HG03159 (cell line): Measurements from ENCODE around the gene TTLL12.

ENCODE experiments used
- ATAC-seq: cut with Tn5 transposase; IDR thresholded peaks from one replicate; pipeline ENCODE4 v1.9.1; 2021; ENCODE audit warnings: mild to moderate bottlenecking, moderate library complexity; ENCODE audit not compliant: unreplicated experiment

Gene TTLL12

GRCh38 chr22:43174941-43175531 lies 11.9 kb downstream of the TTLL12 start:
- ATAC-seq, result no peak

DNA sequence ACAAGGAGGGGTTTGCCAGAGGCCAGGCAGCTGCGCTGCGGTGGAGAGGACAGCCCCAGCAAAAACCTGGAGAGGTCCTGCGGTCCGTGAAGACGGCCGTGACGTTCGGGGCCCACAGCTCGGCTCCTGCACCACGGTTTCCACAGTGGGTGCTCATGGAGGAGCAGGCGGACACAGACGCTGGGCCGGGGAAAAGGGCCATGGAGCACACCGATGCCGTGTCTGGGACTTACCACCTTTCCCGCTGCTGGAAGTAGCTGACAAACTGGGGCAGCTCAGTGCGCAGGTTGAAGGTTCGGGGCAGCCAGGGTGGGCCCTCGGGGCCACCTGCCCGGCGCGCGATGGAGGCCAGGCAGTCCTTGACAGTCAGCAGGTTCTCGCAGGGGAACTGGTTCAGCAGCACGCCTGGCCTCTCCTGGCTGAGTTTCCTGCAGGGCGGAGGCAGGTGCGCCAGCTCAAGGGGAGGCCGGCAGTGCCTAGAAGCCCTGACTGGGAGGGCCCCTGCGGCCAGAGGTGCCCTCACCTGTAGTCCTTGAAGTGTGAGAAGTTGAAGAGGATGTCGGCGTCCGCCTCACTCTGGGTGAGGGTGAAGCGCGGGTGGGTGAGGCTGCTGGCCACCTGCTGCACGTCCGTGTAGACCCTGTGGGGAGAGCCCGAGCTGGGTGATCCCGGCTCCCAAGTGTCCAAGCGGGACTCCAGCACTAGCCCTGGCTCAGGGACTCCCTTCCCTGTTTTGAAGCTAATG lies 12.8 kb downstream of the TTLL12 start:
- no peak for ATAC-seq

DNA sequence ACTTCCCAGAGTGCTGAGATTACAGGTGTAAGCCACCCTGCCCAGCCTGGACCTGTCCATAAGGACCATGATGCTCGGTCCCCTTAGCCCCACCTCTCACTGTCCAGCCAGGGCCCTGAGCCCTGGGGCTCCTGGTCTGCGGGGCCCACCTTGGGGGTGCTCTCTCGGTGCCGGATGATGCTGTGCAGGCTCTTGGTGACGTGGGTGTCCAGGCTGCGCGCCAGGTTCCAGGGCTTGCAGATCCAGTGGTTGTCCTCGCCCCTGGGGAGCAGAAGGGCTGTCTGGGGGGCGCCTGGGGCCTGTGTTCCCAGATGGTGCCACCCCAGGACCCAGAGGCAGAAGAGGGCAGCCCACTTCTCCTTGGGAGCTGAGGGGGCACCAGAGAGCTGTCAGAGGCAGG lies 13.4 kb downstream of the TTLL12 start:
- ATAC-seq, result no peak

GRCh38 chr22:43172191-43172590 lies 14.7 kb downstream of the TTLL12 start:
- no peak for ATAC-seq

GRCh38 chr22:43171607-43172006 lies 15.3 kb downstream of the TTLL12 start:
- ATAC-seq, result no peak

DNA sequence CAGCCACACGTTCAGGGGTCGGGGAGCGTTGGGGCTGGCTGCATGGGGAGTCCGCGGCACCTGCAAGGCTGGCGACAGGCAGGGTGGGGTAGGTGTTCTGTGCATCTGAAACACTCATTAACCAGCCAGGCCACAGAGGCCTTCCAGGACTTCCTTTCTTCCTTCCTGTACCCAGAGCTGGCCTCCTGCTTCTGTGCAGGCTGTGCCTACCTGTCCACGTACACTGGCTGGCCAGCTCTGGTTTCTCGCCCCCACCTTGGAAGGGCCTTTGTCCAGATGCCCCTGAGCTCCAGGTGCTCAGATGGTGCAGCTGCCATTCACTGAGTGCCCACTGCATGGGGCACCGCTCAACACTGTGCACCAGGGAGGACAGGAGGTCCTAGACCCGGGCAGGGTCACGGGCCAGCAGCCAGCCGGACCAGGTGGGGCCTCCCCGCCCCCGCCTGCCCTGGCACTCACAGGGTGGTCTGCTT lies 15.9 kb downstream of the TTLL12 start:
- ATAC-seq, result no peak

DNA sequence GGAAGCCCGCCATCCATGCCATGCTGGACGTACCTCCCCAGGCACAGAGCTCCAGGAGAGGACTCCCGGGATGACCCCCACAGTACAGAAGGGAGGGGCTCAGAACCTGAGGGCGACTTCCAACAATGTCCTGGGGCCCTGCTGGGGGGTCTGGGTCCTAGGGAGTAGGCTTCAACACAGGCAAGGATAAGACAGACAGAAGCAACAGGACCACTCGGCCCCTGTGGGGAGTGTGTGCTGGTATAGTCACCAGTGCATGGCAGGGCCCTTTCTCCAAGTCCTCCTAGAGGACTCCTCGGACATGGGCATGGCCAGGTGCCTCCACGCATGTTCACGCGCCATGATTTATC lies 16.8 kb downstream of the TTLL12 start:
- no peak for ATAC-seq

DNA sequence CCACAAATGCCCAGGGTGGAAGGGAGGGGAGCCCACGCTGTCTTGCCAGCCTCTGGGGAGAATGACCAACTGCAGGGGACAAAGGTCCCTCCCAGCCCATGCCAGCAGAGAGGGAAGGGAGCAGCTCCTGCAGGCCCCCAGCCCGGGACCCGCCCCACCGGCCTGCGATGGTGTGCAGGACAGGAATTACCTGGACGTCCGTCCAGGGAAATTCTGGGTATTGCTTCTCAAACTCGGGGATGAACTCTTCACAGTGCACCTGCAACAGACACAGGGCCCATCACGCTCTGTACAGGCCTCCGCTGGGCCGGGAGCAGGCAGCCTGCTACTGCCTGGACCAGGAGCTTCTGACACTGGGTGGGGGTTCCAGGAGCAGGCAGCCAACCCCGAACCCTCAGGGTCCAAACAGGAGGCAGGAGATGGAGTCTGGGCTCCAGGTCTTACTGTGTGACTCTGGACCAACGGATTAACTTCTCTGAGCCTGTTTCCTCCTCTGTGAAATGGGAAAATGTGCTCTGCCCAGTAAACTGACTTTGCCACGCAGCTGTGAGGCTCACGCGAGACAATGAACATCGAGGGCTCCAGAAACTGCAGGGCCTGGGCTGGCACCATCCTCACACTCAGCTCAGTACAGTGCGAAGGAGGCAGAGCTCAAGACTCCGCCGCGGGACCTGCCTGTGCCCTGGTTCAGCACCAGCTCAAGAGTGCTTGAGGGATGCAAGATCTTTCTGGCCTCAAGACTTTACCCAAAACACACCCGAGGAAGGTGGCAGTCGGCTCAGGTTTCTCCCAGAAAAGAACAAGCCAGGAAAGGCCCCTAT lies 17.4 kb downstream of the TTLL12 start:
- ATAC-seq, result no peak

GRCh38 chr22:43168471-43169309 lies 18.2 kb downstream of the TTLL12 start:
- ATAC-seq, result no peak

GRCh38 chr22:43167001-43167589 lies 19.8 kb downstream of the TTLL12 start:
- no peak for ATAC-seq

DNA sequence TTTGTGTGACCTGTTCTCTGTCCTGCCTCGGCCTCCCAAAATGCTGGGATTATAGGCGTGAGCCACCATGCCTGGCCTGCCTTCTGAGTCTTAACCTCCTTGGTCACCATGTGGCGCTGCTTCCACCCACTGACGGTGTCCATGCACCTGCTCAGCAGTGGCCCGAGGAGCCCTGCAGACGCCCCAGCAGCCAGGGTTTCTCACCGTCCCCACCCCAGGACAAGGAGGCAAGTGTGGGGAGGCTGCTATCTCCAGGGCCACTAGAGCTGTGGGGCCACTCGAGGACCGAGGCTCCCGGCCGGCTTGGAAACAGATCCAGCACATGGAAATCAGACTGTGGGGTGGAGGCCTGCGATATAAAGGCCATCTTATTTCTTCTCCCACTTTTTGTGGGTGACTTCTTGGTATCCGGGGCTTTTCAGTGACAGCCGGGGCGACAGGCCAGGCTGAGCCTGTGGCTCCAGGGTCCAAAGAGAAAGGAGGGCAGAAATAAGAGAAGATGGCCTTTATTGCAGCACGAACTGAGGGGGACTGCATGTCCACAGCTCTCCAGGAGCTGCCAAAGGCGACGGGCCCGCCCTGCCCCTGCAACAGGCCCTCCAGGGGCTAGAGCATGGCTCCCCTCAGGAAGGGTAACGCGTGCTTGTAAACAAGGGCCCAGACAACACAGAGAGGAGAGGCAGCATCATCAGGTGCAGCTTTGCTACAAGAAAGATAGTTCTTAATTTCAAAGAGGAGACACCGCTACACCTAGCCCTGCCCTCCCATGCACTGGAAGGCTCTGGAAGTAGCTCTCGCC lies 20.6 kb downstream of the TTLL12 start:
- ATAC-seq, result no peak

DNA sequence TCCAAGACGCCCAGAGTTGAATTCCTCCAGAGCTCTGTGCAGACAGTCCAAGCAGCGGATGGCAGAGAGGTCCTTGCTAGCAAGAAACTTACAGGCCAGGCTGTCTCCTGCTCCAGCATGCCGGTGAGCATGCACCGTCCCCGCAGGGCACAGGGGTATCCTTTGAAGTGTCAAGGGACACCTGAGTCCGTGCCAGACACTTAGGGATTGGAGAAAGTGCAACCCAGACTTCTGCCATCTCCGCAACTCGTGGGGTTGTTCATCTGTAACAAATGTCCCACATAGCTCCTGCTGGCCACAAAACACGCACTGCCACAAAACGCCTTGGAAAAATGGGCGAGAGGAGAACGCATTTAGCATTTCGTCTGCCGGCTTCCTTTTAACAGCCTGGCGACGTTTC lies 22.3 kb downstream of the TTLL12 start:
- ATAC-seq, result no peak

- no peak for ATAC-seq
Observed at GRCh38 chr22:43163241-43163795, 23.6 kb downstream of the TTLL12 start.

GRCh38 chr22:43162412-43163150 lies 24.4 kb downstream of the TTLL12 start:
- ATAC-seq, result no peak

- ATAC-seq, result no peak
Observed at GRCh38 chr22:43160497-43161126, 26.3 kb downstream of the TTLL12 start.

DNA sequence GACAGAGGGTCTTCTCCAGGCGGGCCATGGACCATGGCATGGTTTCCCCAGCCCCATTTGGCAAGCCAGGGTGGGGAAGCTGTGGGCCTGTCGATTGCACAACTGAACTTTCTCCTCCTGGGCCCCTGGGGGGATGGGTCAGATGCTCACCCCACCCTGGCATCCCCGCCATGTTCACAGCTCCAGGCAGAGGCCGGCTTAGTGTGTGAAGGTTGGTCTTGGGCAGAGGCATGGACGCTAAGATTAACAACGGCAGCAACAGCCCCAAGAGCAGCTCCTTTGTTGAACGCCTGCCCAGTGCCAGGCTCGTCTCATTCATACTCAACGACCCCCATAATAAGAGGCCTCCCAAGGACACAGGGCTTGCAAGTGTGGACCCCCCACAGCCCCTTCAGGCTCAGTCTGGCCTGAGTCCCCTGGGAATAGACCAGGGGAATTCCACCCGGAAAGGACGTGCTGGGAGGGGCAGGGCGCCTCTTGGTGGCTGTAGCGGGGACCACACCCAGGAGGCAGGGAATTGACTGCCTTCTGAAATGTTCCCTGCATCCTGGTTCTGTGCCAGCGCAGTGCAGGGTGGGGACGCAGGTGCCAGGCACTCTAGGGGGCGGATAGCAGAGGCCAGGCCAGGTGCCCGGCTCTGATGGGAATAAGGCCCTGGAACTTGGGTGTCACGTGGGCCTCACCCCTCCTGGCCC lies 27.3 kb downstream of the TTLL12 start:
- no peak for ATAC-seq

- ATAC-seq, result no peak
Observed at GRCh38 chr22:43158778-43159483, 28.0 kb downstream of the TTLL12 start.
